Measurements from ENCODE around the gene TNFRSF8. TPM values are rescaled to one million over a fixed set of nuclear protein-coding genes. Genes with fewer than 3 reads are reported as not detected.

The TNFRSF8 gene
- total and polyA plus RNA-seq, 9 of the 15 experiments (the other 6 are each of a cell fraction or from before 2014, with no cell fraction given), result 3.5 to 38.4 (median 17.1) TPM

DNA sequence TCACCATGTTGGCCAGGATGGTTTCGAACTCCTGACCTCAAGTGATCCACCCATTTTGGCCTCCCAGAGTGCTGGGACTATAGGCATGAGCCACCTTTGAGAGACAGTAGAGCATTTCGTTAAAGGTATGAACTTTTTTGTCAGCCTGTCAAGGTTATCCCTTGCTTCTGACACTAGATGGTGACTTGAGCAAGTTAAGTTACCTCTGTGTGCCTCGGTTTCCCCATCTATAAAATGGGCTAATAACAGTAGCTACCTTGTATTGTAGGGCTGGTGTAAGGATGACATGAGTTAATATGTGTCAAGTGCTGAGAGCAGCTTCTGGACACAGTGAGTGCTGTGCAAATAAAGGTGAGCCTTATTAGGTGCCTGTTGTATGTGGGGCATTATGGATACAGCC is 8.8 kb downstream of the TNFRSF8 start (continued):
- no peak for TF ChIP-seq ZBTB8A (IDR thresholded peaks at IDR 0.05; ENCODE audit: partially characterized antibody)
- TF ChIP-seq KLF6 (CRISPR knock-in tag; IDR thresholded peaks at IDR 0.05; ENCODE audit: borderline replicate concordance), result no peak
- peak; percentile 89 for TF ChIP-seq RBM25 (IDR thresholded peaks at IDR 0.05; ENCODE audit: low read depth, low read length, severe bottlenecking)
- no peak for TF ChIP-seq MTA1 (IDR thresholded peaks at IDR 0.05; ENCODE audit: borderline replicate concordance)
- TF ChIP-seq, protein P1, sequence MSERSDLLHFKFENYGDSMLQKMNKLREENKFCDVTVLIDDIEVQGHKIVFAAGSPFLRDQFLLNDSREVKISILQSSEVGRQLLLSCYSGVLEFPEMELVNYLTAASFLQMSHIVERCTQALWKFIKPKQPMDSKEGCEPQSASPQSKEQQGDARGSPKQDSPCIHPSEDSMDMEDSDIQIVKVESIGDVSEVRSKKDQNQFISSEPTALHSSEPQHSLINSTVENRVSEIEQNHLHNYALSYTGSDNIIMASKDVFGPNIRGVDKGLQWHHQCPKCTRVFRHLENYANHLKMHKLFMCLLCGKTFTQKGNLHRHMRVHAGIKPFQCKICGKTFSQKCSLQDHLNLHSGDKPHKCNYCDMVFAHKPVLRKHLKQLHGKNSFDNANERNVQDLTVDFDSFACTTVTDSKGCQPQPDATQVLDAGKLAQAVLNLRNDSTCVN (CRISPR knock-in tag; IDR thresholded peaks at IDR 0.05), result no peak
- TF ChIP-seq TCF7 (IDR thresholded peaks at IDR 0.05; ENCODE audit: borderline replicate concordance), result no peak
- no peak for TF ChIP-seq ZFP1 (CRISPR knock-in tag; IDR thresholded peaks at IDR 0.05)
- TF ChIP-seq, protein P2, sequence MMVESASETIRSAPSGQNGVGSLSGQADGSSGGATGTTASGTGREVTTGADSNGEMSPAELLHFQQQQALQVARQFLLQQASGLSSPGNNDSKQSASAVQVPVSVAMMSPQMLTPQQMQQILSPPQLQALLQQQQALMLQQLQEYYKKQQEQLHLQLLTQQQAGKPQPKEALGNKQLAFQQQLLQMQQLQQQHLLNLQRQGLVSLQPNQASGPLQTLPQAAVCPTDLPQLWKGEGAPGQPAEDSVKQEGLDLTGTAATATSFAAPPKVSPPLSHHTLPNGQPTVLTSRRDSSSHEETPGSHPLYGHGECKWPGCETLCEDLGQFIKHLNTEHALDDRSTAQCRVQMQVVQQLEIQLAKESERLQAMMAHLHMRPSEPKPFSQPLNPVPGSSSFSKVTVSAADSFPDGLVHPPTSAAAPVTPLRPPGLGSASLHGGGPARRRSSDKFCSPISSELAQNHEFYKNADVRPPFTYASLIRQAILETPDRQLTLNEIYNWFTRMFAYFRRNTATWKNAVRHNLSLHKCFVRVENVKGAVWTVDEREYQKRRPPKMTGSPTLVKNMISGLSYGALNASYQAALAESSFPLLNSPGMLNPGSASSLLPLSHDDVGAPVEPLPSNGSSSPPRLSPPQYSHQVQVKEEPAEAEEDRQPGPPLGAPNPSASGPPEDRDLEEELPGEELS (CRISPR knock-in tag; IDR thresholded peaks at IDR 0.05; ENCODE audit: borderline replicate concordance), result no peak
- no peak for TF ChIP-seq CBFB (CRISPR knock-in tag; IDR thresholded peaks at IDR 0.05)
- TF ChIP-seq, protein P3, sequence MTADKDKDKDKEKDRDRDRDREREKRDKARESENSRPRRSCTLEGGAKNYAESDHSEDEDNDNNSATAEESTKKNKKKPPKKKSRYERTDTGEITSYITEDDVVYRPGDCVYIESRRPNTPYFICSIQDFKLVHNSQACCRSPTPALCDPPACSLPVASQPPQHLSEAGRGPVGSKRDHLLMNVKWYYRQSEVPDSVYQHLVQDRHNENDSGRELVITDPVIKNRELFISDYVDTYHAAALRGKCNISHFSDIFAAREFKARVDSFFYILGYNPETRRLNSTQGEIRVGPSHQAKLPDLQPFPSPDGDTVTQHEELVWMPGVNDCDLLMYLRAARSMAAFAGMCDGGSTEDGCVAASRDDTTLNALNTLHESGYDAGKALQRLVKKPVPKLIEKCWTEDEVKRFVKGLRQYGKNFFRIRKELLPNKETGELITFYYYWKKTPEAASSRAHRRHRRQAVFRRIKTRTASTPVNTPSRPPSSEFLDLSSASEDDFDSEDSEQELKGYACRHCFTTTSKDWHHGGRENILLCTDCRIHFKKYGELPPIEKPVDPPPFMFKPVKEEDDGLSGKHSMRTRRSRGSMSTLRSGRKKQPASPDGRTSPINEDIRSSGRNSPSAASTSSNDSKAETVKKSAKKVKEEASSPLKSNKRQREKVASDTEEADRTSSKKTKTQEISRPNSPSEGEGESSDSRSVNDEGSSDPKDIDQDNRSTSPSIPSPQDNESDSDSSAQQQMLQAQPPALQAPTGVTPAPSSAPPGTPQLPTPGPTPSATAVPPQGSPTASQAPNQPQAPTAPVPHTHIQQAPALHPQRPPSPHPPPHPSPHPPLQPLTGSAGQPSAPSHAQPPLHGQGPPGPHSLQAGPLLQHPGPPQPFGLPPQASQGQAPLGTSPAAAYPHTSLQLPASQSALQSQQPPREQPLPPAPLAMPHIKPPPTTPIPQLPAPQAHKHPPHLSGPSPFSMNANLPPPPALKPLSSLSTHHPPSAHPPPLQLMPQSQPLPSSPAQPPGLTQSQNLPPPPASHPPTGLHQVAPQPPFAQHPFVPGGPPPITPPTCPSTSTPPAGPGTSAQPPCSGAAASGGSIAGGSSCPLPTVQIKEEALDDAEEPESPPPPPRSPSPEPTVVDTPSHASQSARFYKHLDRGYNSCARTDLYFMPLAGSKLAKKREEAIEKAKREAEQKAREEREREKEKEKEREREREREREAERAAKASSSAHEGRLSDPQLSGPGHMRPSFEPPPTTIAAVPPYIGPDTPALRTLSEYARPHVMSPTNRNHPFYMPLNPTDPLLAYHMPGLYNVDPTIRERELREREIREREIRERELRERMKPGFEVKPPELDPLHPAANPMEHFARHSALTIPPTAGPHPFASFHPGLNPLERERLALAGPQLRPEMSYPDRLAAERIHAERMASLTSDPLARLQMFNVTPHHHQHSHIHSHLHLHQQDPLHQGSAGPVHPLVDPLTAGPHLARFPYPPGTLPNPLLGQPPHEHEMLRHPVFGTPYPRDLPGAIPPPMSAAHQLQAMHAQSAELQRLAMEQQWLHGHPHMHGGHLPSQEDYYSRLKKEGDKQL (CRISPR knock-in tag; IDR thresholded peaks at IDR 0.05; ENCODE audit: borderline replicate concordance), result no peak
- no peak for TF ChIP-seq GATAD2B (IDR thresholded peaks at IDR 0.05; ENCODE audit: borderline replicate concordance)
- TF ChIP-seq MECOM (CRISPR knock-in tag; IDR thresholded peaks at IDR 0.05), result no peak
- no peak for TF ChIP-seq POLR2H (tag; IDR thresholded peaks at IDR 0.05; ENCODE audit: low read depth)
- no peak for TF ChIP-seq RFX1 (IDR thresholded peaks at IDR 0.05)
- TF ChIP-seq MAZ (CRISPR knock-in tag; conservative IDR thresholded peaks at IDR 0.05 in 1 of 2, IDR thresholded peaks at IDR 0.05 in 1 of 2), result no peak
- no peak for TF ChIP-seq FOXM1 (IDR thresholded peaks at IDR 0.05; ENCODE audit: low read depth)
- TF ChIP-seq FOXM1 (CRISPR knock-in tag; IDR thresholded peaks at IDR 0.05; ENCODE audit: low read depth), result no peak
- TF ChIP-seq HDAC2 (IDR thresholded peaks at IDR 0.05), result peak; percentile 55; the same call in 1 of the 2 replicates
- TF ChIP-seq ZBTB17 (CRISPR knock-in tag; IDR thresholded peaks at IDR 0.05), result no peak
- TF ChIP-seq ZNF780A (CRISPR knock-in tag; IDR thresholded peaks at IDR 0.05), result no peak
